IPS-NIHi7 (cell line): ENCODE results near the gene IP6K3.
A peak's percentile ranks its signal among the peaks of the same experiment; 100 is the strongest.

Source experiments
- DNase-seq: peaks from one replicate; pipeline ENCODE4 v3.0.0; 2012; ENCODE audit warnings: mixed read lengths; ENCODE audit errors: extremely low spot score

IP6K3 gene

GRCh38 chr6:33746651-33747100 lies at the start of gene IP6K3:
TSS of gene IP6K3 (minus strand) at chr6:33746905. CDS start at chr6:33735476, 11,429 bp downstream.
- DNase-seq = no peak

GRCh38 chr6:33794910-33795623 lies 48.4 kb upstream of the IP6K3 start:
- peak; percentile 57 for DNase-seq

- no peak for DNase-seq
Measured at GRCh38 chr6:33792981-33793380, 46.3 kb upstream of the IP6K3 start.

GRCh38 chr6:33791620-33792019 lies 44.9 kb upstream of the IP6K3 start:
- DNase-seq = no peak

- DNase-seq = no peak
Measured at GRCh38 chr6:33790910-33791309, 44.2 kb upstream of the IP6K3 start.

- no peak for DNase-seq
Measured at GRCh38 chr6:33790379-33790778, 43.7 kb upstream of the IP6K3 start.

GRCh38 chr6:33789550-33789895 lies 42.8 kb upstream of the IP6K3 start:
- DNase-seq = no peak

GRCh38 chr6:33788694-33789549 lies 42.2 kb upstream of the IP6K3 start, which contains the start of gene LEMD2:
TSS of gene LEMD2 (minus strand) at chr6:33789130. CDS start at chr6:33789116, 14 bp downstream.
- peak; percentile 95 for DNase-seq

- DNase-seq = peak; percentile 59
Measured at GRCh38 chr6:33787954-33788693, 41.4 kb upstream of the IP6K3 start.

GRCh38 chr6:33787346-33787953 lies 40.7 kb upstream of the IP6K3 start:
- no peak for DNase-seq

GRCh38 chr6:33786736-33787135 lies 40.0 kb upstream of the IP6K3 start:
- no peak for DNase-seq

- DNase-seq = no peak
Measured at GRCh38 chr6:33785778-33786177, 39.1 kb upstream of the IP6K3 start.

GRCh38 chr6:33784787-33785186 lies 38.1 kb upstream of the IP6K3 start:
- DNase-seq = no peak

- no peak for DNase-seq
Measured at GRCh38 chr6:33783781-33784520, 37.2 kb upstream of the IP6K3 start.

- no peak for DNase-seq
Measured at GRCh38 chr6:33782561-33782960, 35.9 kb upstream of the IP6K3 start.

GRCh38 chr6:33781131-33781975 lies 34.6 kb upstream of the IP6K3 start:
- DNase-seq = peak; percentile 77

GRCh38 chr6:33779895-33780294 lies 33.2 kb upstream of the IP6K3 start:
- DNase-seq = no peak

- DNase-seq = peak; percentile 57
Measured at GRCh38 chr6:33779290-33779689, 32.6 kb upstream of the IP6K3 start.

- no peak for DNase-seq
Measured at GRCh38 chr6:33778444-33779121, 31.9 kb upstream of the IP6K3 start.
